A673 (cell line): Measurements from ENCODE around the gene SALL1.
A peak's percentile ranks its signal among the peaks of the same experiment; 100 is the strongest.

Source experiments
- EZH2 ChIP-seq: fragments of 200-600 bp; sonication (generic); IDR thresholded peaks from 2 replicates; pipeline ENCODE4 v1.6.1; 2017; ENCODE audit warnings: borderline replicate concordance, low read depth, mild to moderate bottlenecking, mixed read lengths, antibody characterized with exemption, low read length; ENCODE audit not compliant: poor library complexity, severe bottlenecking
- TF ChIP-seq, protein P1 (sequence below): fragments of 300-800, 200-600 bp; sonication (generic); conservative IDR thresholded peaks from 2 replicates; pipeline ENCODE4 v1.5.1; 2017; ENCODE audit warnings: low read depth, mild to moderate bottlenecking, antibody characterized with exemption, low read length, moderate library complexity, mixed read lengths

- TF ChIP-seq, protein P1, sequence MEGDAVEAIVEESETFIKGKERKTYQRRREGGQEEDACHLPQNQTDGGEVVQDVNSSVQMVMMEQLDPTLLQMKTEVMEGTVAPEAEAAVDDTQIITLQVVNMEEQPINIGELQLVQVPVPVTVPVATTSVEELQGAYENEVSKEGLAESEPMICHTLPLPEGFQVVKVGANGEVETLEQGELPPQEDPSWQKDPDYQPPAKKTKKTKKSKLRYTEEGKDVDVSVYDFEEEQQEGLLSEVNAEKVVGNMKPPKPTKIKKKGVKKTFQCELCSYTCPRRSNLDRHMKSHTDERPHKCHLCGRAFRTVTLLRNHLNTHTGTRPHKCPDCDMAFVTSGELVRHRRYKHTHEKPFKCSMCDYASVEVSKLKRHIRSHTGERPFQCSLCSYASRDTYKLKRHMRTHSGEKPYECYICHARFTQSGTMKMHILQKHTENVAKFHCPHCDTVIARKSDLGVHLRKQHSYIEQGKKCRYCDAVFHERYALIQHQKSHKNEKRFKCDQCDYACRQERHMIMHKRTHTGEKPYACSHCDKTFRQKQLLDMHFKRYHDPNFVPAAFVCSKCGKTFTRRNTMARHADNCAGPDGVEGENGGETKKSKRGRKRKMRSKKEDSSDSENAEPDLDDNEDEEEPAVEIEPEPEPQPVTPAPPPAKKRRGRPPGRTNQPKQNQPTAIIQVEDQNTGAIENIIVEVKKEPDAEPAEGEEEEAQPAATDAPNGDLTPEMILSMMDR = peak; percentile 61
- TF ChIP-seq EZH2 = no peak
These were observed 4.7 kb downstream of the SALL1 start for GRCh38 chr16:51146256-51146924.
